Subcutaneous abdominal adipose tissue (tissue), 5 donors: ENCODE data around the gene DDX24.
A peak's percentile ranks its signal among the peaks of the same experiment; 100 is the strongest.

ENCODE experiments used
- H3K27ac ChIP-seq: one replicate; pipeline ENCODE4 v1.7.0; 2013; ENCODE audit warnings: low read depth, mild to moderate bottlenecking, inconsistent platforms, low read length, moderate library complexity
- H3K27me3 ChIP-seq, 5 donors: one replicate each; pipeline ENCODE4 v1.7.0; 2013; ENCODE audit warnings: low read length in 5 of 5, inconsistent platforms in 1 of 5; ENCODE audit not compliant: control insufficient read depth in 5 of 5, insufficient read depth in 4 of 5
- H3K36me3 ChIP-seq, 5 donors: one replicate each; pipeline ENCODE4 v1.7.0; 2013; ENCODE audit warnings: low read length in 5 of 5; ENCODE audit not compliant: control insufficient read depth in 5 of 5, insufficient read depth in 5 of 5
- H3K4me1 ChIP-seq, 5 donors: one replicate each; pipeline ENCODE4 v1.7.0; 2013; ENCODE audit warnings: low read length in 5 of 5, mild to moderate bottlenecking in 3 of 5, moderate library complexity in 1 of 5; ENCODE audit not compliant: control insufficient read depth in 5 of 5, insufficient read depth in 5 of 5
- H3K4me3 ChIP-seq, 5 donors: one replicate each; pipeline ENCODE4 v1.7.0; 2013; ENCODE audit warnings: low read length in 5 of 5, low read depth in 1 of 5
- H3K9ac ChIP-seq, 5 donors: one replicate each; pipeline ENCODE4 v1.7.0; 2013; ENCODE audit warnings: low read length in 5 of 5, mild to moderate bottlenecking in 4 of 5, moderate library complexity in 3 of 5
- H3K9me3 ChIP-seq, 5 donors: one replicate each; pipeline ENCODE4 v1.7.0; 2013; ENCODE audit warnings: low read length in 5 of 5; ENCODE audit not compliant: control insufficient read depth in 5 of 5
- donor health status: healthy.
- donor health status: healthy.
- donor health status: healthy.
- donor health status: healthy.
- donor health status: healthy.

DDX24 gene

GRCh38 chr14:94115058-94115591 lies 34.1 kb upstream of the DDX24 start:
- peaks cover 0 to 9% (median 6%) of the 10 kb centered on the region in 5 donors for H3K36me3 ChIP-seq
- H3K4me1 ChIP-seq: peaks cover 8 to 50% (median 33%) of the 10 kb centered on the region in 5 donors
- peak overlapping the region in 3 of 5 donors; percentile 22 to 43 (median 24) for H3K4me3 ChIP-seq

GRCh38 chr14:94114589-94115057 lies 33.6 kb upstream of the DDX24 start:
- Histone ChIP-seq H3K27ac (peak overlapping the region; percentile 74), H3K4me1 (peaks cover 12 to 55% (median 38%) of the 10 kb centered on the region in 5 donors), H3K9ac (peak overlapping the region in 2 of 5 donors; percentile 7 to 8), H3K4me3 (peak overlapping the region in 3 of 5 donors; percentile 22 to 43 (median 24)), H3K27me3 (no peaks in the 10 kb centered on the region), H3K36me3 (peaks cover 0 to 9% (median 6%) of the 10 kb centered on the region in 5 donors), H3K9me3 (peaks cover 0 to 8% (median 6%) of the 10 kb centered on the region in 5 donors)

More at GRCh38 chr14:94115058-94115591, 34.1 kb upstream of the DDX24 start:
- Histone ChIP-seq H3K27me3 (no peaks in the 10 kb centered on the region), H3K27ac (peak overlapping the region; percentile 74), H3K9me3 (peaks cover 0 to 13% (median 11%) of the 10 kb centered on the region in 5 donors), H3K9ac (peak overlapping the region in 1 of 5 donors; percentile 7)

GRCh38 chr14:94113908-94114588 lies 33.0 kb upstream of the DDX24 start:
- Histone ChIP-seq H3K4me3 (peak overlapping the region in 2 of 5 donors; percentile 8 to 85), H3K27ac (peak overlapping the region; percentile 74), H3K9me3 (peaks cover 0 to 2% (median under 1%) of the 10 kb centered on the region in 5 donors), H3K9ac (no peak overlapping the region), H3K4me1 (peaks cover 13 to 60% (median 42%) of the 10 kb centered on the region in 5 donors), H3K27me3 (no peaks in the 10 kb centered on the region), H3K36me3 (peaks cover 0 to 9% (median 6%) of the 10 kb centered on the region in 5 donors)

- peaks cover 0 to 9% (median 6%) of the 10 kb centered on the region in 5 donors for H3K36me3 ChIP-seq
- no peaks in the 10 kb centered on the region for H3K9me3 ChIP-seq
- peak overlapping the region; percentile 74 for H3K27ac ChIP-seq
- no peak overlapping the region for H3K9ac ChIP-seq
- peaks cover 13 to 60% (median 42%) of the 10 kb centered on the region in 5 donors for H3K4me1 ChIP-seq
- no peaks in the 10 kb centered on the region for H3K27me3 ChIP-seq
- H3K4me3 ChIP-seq: peak overlapping the region in 2 of 5 donors; percentile 73 to 85
Measured at GRCh38 chr14:94113490-94113889, 32.5 kb upstream of the DDX24 start.

- H3K9me3 ChIP-seq: no peaks in the 10 kb centered on the region
- peaks cover 0 to 9% (median 6%) of the 10 kb centered on the region in 5 donors for H3K36me3 ChIP-seq
- H3K9ac ChIP-seq: no peak overlapping the region
- no peaks in the 10 kb centered on the region for H3K27me3 ChIP-seq
- peak overlapping the region; percentile 74 for H3K27ac ChIP-seq
- H3K4me3 ChIP-seq: peak overlapping the region in 2 of 5 donors; percentile 73 to 85
- peaks cover 13 to 60% (median 42%) of the 10 kb centered on the region in 5 donors for H3K4me1 ChIP-seq
Measured at GRCh38 chr14:94113073-94113472, 32.1 kb upstream of the DDX24 start.

- peak overlapping the region; percentile 83 for H3K27ac ChIP-seq
- no peaks in the 10 kb centered on the region for H3K9me3 ChIP-seq
- H3K9ac ChIP-seq: peak overlapping the region in 2 of 5 donors; percentile 70 to 96
- H3K36me3 ChIP-seq: peaks cover 0 to 9% (median 6%) of the 10 kb centered on the region in 5 donors
- H3K27me3 ChIP-seq: no peaks in the 10 kb centered on the region
- peak overlapping the region in 4 of 5 donors; percentile 52 to 85 (median 72) for H3K4me3 ChIP-seq
- H3K4me1 ChIP-seq: peaks cover 13 to 60% (median 42%) of the 10 kb centered on the region in 5 donors
Measured at GRCh38 chr14:94112513-94113063, 31.6 kb upstream of the DDX24 start.

GRCh38 chr14:94111276-94112095 lies 30.5 kb upstream of the DDX24 start:
- Histone ChIP-seq H3K4me3 (peak overlapping the region; percentile 45 to 85 (median 73)), H3K9ac (peak overlapping the region; percentile 18 to 96 (median 74)), H3K9me3 (no peaks in the 10 kb centered on the region), H3K27me3 (no peaks in the 10 kb centered on the region), H3K36me3 (peaks cover 0 to 7% (median 4%) of the 10 kb centered on the region in 5 donors), H3K27ac (peak overlapping the region; percentile 83), H3K4me1 (peaks cover 13 to 60% (median 42%) of the 10 kb centered on the region in 5 donors)

- H3K4me3 ChIP-seq: peak within 1 kb of the TSS; percentile 45 to 85 (median 73)
Measured at GRCh38 chr14:94110552-94111181, 29.7 kb upstream of the DDX24 start, which contains the start of gene IFI27. IFI27 (plus strand) TSS chr14:94110736.

GRCh38 chr14:94109915-94110250 lies 28.9 kb upstream of the DDX24 start:
- Histone ChIP-seq H3K27me3 (no peaks in the 10 kb centered on the region), H3K9me3 (no peaks in the 10 kb centered on the region), H3K27ac (peak overlapping the region; percentile 83), H3K4me1 (peaks cover 9 to 53% (median 34%) of the 10 kb centered on the region in 5 donors), H3K4me3 (peak overlapping the region in 2 of 5 donors; percentile 73 to 85), H3K9ac (peak overlapping the region in 1 of 5 donors; percentile 96), H3K36me3 (no peaks in the 10 kb centered on the region)

More at GRCh38 chr14:94110552-94111181, 29.7 kb upstream of the DDX24 start, which contains the start of gene IFI27:
- Histone ChIP-seq H3K4me1 (peaks cover 13 to 60% (median 42%) of the 10 kb centered on the region in 5 donors), H3K27me3 (no peaks in the 10 kb centered on the region), H3K9me3 (no peaks in the 10 kb centered on the region), H3K36me3 (no peaks in the 10 kb centered on the region), H3K27ac (peak within 1 kb of the TSS; percentile 83), H3K9ac (peak within 1 kb of the TSS; percentile 64 to 96 (median 74))
